HCT116 (cell line): ENCODE measurements around the gene GFOD1. TPM values are rescaled to one million over a fixed set of nuclear protein-coding genes. Genes with fewer than 3 reads are reported as not detected.

ENCODE experiments used
- CEBPB ChIP-seq: IDR thresholded peaks from 2 replicates; pipeline ENCODE4 v1.6.1; 2012; ENCODE audit warnings: low read depth
- EZH2phosphoT487 ChIP-seq: fragments of 200-600 bp; IDR thresholded peaks from 2 replicates; pipeline ENCODE4 v1.6.1; 2018; ENCODE audit warnings: antibody characterized with exemption, borderline replicate concordance
- FOSL1 ChIP-seq: IDR thresholded peaks from 2 replicates; pipeline ENCODE4 v1.6.1; 2012; ENCODE audit warnings: low read depth
- JUND ChIP-seq: IDR thresholded peaks from 2 replicates; pipeline ENCODE4 v1.6.1; 2012
- POLR2A ChIP-seq: IDR thresholded peaks from 2 replicates; pipeline ENCODE4 v1.7.0; 2011; ENCODE audit warnings: borderline replicate concordance; ENCODE audit not compliant: insufficient read depth, insufficient read length; ENCODE audit errors: extremely low read depth
- RAD21 ChIP-seq: IDR thresholded peaks from 2 replicates; pipeline ENCODE4 v1.6.1; 2012; ENCODE audit warnings: low read depth, mild to moderate bottlenecking
- SP1 ChIP-seq: IDR thresholded peaks from 2 replicates; pipeline ENCODE4 v1.6.1; 2012; ENCODE audit warnings: low read depth
- SRF ChIP-seq: IDR thresholded peaks from 2 replicates; pipeline ENCODE4 v1.6.1; 2012; ENCODE audit warnings: low read depth
- TCF7L2 ChIP-seq: IDR thresholded peaks from 2 replicates; pipeline ENCODE4 v1.7.0; 2011; ENCODE audit warnings: borderline replicate concordance, inconsistent platforms; ENCODE audit not compliant: insufficient read depth, insufficient read length; ENCODE audit errors: extremely low read depth
- ZFX ChIP-seq: fragments of 450-650 bp; IDR thresholded peaks from 2 replicates; pipeline ENCODE4 v1.6.1; 2017
- ZNF274 ChIP-seq: fragments of 200-500 bp; sonication (Bioruptor generic); IDR thresholded peaks from 2 replicates; pipeline ENCODE4 v1.6.1; 2014; ENCODE audit warnings: mild to moderate bottlenecking, low read depth, low read length, inconsistent platforms
- total RNA-seq: library from RNA; stranded (reverse); gene quantifications from one replicate; pipeline ENCODE4 v1.2.1, GENCODE V29; 2021; ENCODE audit not compliant: unreplicated experiment
- TF ChIP-seq, protein P1 (sequence below): IDR thresholded peaks from 2 replicates; pipeline ENCODE4 v1.6.1; 2011; ENCODE audit warnings: mild to moderate bottlenecking, low read length, moderate library complexity; ENCODE audit not compliant: insufficient replicate concordance; ENCODE audit errors: extremely low read depth
- TF ChIP-seq, protein P2 (sequence below), 3 experiments: fragments of 200-600 bp in 1 of 3; sonication (generic) in 1 of 3; IDR thresholded peaks in 2 of 3; conservative IDR thresholded peaks in 1 of 3; 2 replicates each; pipeline ENCODE4 v1.5.1; 2012 to 2017; ENCODE audit warnings: low read depth in 2 of 3, low read length in 2 of 3, antibody characterized with exemption in 1 of 3, borderline replicate concordance in 1 of 3, control low read depth in 1 of 3, mild to moderate bottlenecking in 1 of 3, mixed read lengths in 1 of 3, mixed run types in 1 of 3, moderate library complexity in 1 of 3; ENCODE audit not compliant: insufficient read depth in 1 of 3
- TF ChIP-seq, protein P3 (sequence below): IDR thresholded peaks from 2 replicates; pipeline ENCODE4 v1.6.1; 2012
- TF ChIP-seq, protein P4 (sequence below): IDR thresholded peaks from 2 replicates; pipeline ENCODE4 v1.6.1; 2012

GFOD1 gene
- total RNA-seq, 1 experiment from 2014 or later = 3.8 TPM

DNA sequence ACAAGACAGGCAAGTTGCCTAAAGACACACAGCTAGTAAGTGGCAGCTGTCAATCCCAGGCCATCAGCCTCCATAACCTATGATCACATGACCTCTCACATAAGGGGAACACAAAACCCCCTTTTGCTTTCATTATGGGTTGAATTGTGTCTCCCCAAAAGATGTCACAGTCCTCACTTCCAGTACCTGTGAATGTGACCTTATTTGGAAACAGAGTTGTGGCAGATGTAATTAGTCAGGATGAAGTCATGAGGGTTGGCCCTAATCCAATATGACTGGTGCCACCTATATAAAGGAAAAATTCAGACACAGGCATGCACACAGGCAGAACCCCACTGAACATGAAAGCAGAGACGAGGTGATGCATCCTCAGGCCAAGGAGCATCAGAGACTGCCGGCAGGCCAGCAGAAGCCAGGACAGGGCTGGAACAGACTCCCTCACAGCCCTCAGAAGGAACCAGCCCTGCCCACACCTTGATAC lies 33.6 kb downstream of the GFOD1 start (continued):
- TF ChIP-seq TCF7L2 (peak; percentile 51), SP1 (peak; percentile 72), RAD21 (no peak; the same call in 1 of the 2 replicates), POLR2A (no peak), JUND (peak; percentile 58), FOSL1 (peak; percentile 85), CEBPB (peak; percentile 34; the same call in 1 of the 2 replicates), EZH2phosphoT487 (no peak), SRF (peak; percentile 99), ZFX (no peak), ZNF274 (no peak)
- TF ChIP-seq, protein P1, sequence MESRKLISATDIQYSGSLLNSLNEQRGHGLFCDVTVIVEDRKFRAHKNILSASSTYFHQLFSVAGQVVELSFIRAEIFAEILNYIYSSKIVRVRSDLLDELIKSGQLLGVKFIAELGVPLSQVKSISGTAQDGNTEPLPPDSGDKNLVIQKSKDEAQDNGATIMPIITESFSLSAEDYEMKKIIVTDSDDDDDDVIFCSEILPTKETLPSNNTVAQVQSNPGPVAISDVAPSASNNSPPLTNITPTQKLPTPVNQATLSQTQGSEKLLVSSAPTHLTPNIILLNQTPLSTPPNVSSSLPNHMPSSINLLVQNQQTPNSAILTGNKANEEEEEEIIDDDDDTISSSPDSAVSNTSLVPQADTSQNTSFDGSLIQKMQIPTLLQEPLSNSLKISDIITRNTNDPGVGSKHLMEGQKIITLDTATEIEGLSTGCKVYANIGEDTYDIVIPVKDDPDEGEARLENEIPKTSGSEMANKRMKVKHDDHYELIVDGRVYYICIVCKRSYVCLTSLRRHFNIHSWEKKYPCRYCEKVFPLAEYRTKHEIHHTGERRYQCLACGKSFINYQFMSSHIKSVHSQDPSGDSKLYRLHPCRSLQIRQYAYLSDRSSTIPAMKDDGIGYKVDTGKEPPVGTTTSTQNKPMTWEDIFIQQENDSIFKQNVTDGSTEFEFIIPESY = no peak
- TF ChIP-seq, protein P2, sequence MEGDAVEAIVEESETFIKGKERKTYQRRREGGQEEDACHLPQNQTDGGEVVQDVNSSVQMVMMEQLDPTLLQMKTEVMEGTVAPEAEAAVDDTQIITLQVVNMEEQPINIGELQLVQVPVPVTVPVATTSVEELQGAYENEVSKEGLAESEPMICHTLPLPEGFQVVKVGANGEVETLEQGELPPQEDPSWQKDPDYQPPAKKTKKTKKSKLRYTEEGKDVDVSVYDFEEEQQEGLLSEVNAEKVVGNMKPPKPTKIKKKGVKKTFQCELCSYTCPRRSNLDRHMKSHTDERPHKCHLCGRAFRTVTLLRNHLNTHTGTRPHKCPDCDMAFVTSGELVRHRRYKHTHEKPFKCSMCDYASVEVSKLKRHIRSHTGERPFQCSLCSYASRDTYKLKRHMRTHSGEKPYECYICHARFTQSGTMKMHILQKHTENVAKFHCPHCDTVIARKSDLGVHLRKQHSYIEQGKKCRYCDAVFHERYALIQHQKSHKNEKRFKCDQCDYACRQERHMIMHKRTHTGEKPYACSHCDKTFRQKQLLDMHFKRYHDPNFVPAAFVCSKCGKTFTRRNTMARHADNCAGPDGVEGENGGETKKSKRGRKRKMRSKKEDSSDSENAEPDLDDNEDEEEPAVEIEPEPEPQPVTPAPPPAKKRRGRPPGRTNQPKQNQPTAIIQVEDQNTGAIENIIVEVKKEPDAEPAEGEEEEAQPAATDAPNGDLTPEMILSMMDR (IDR thresholded peaks at IDR 0.05 in 2 of 3, conservative IDR thresholded peaks at IDR 0.05 in 1 of 3; ENCODE audit: borderline replicate concordance in 1 of 3, insufficient read depth in 1 of 3, low read depth in 2 of 3, low read length in 2 of 3) = no peak
- TF ChIP-seq, protein P3, sequence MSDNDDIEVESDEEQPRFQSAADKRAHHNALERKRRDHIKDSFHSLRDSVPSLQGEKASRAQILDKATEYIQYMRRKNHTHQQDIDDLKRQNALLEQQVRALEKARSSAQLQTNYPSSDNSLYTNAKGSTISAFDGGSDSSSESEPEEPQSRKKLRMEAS = peak; percentile 74
- TF ChIP-seq, protein P4, sequence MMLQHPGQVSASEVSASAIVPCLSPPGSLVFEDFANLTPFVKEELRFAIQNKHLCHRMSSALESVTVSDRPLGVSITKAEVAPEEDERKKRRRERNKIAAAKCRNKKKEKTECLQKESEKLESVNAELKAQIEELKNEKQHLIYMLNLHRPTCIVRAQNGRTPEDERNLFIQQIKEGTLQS = no peak
- TF ChIP-seq, all 23 proteins: peak for 9
